ENCODE measurements around the gene STH. TPM values are rescaled to one million over a fixed set of nuclear protein-coding genes. Genes with fewer than 3 reads are reported as not detected.

Gene STH
- total RNA-seq, 2 donors from 2014 or later, result not detected

GRCh38 chr17:46023783-46024388 is 24.8 kb downstream of the STH start:
- TF ChIP-seq POLR2A (IDR thresholded peaks at IDR 0.05) (no peak), CTCF (IDR thresholded peaks at IDR 0.05) (no peak), POLR2AphosphoS5 (IDR thresholded peaks at IDR 0.05) (no peak)
- intact Hi-C loops (cut with DNase I), result no loop called here
- H3K27ac ChIP-seq, result no peak overlapping the region
- H3K4me3 ChIP-seq, result no peak overlapping the region
- H3K36me3 ChIP-seq, result no peaks in the 10 kb centered on the region
- no peaks in the 10 kb centered on the region for H3K27me3 ChIP-seq (replicated peaks; ENCODE audit: insufficient read depth)
- no peaks in the 10 kb centered on the region for H3K9me3 ChIP-seq
- no peaks in the 10 kb centered on the region for H3K4me1 ChIP-seq (replicated peaks)
- no peak for DNase-seq (ENCODE audit: low spot score)
- WGBS, result 84% methylated on average over 24 of the region's 24 CpGs

DNA sequence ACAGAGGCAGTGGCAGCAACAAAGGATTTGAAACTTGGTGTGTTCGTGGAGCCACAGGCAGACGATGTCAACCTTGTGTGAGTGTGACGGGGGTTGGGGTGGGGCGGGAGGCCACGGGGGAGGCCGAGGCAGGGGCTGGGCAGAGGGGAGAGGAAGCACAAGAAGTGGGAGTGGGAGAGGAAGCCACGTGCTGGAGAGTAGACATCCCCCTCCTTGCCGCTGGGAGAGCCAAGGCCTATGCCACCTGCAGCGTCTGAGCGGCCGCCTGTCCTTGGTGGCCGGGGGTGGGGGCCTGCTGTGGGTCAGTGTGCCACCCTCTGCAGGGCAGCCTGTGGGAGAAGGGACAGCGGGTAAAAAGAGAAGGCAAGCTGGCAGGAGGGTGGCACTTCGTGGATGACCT is 25.5 kb downstream of the STH start:
- Histone ChIP-seq H3K9me3 (no peaks in the 10 kb centered on the region), H3K4me3 (no peak overlapping the region), H3K36me3 (no peaks in the 10 kb centered on the region), H3K27ac (no peak overlapping the region), H3K4me1 (replicated peaks) (no peaks in the 10 kb centered on the region), H3K27me3 (replicated peaks; ENCODE audit: insufficient read depth) (no peaks in the 10 kb centered on the region)
- DNase-seq (ENCODE audit: low spot score), result no peak
- no peak for TF ChIP-seq POLR2AphosphoS5 (IDR thresholded peaks at IDR 0.05)
- no peak for TF ChIP-seq CTCF (IDR thresholded peaks at IDR 0.05)
- TF ChIP-seq POLR2A (IDR thresholded peaks at IDR 0.05), result no peak
- intact Hi-C loops (cut with DNase I), result no loop called here
- 83% methylated on average over 14 of the region's 14 CpGs for WGBS

DNA sequence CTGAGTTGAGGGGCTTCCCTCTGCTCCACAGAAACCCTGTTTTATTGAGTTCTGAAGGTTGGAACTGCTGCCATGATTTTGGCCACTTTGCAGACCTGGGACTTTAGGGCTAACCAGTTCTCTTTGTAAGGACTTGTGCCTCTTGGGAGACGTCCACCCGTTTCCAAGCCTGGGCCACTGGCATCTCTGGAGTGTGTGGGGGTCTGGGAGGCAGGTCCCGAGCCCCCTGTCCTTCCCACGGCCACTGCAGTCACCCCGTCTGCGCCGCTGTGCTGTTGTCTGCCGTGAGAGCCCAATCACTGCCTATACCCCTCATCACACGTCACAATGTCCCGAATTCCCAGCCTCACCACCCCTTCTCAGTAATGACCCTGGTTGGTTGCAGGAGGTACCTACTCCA is 26.0 kb downstream of the STH start:
- no peaks in the 10 kb centered on the region for H3K4me1 ChIP-seq (replicated peaks)
- H3K4me3 ChIP-seq, result no peak overlapping the region
- no peak overlapping the region for H3K27ac ChIP-seq
- intact Hi-C loops (cut with DNase I), result no loop called here
- no peak for TF ChIP-seq POLR2A (IDR thresholded peaks at IDR 0.05)
- TF ChIP-seq CTCF (IDR thresholded peaks at IDR 0.05), result no peak
- no peak for TF ChIP-seq POLR2AphosphoS5 (IDR thresholded peaks at IDR 0.05)
- no peaks in the 10 kb centered on the region for H3K36me3 ChIP-seq
- H3K9me3 ChIP-seq, result no peaks in the 10 kb centered on the region
- DNase-seq (ENCODE audit: low spot score), result no peak
- no peaks in the 10 kb centered on the region for H3K27me3 ChIP-seq (replicated peaks; ENCODE audit: insufficient read depth)
- 92% methylated on average over 10 of the region's 10 CpGs for WGBS

DNA sequence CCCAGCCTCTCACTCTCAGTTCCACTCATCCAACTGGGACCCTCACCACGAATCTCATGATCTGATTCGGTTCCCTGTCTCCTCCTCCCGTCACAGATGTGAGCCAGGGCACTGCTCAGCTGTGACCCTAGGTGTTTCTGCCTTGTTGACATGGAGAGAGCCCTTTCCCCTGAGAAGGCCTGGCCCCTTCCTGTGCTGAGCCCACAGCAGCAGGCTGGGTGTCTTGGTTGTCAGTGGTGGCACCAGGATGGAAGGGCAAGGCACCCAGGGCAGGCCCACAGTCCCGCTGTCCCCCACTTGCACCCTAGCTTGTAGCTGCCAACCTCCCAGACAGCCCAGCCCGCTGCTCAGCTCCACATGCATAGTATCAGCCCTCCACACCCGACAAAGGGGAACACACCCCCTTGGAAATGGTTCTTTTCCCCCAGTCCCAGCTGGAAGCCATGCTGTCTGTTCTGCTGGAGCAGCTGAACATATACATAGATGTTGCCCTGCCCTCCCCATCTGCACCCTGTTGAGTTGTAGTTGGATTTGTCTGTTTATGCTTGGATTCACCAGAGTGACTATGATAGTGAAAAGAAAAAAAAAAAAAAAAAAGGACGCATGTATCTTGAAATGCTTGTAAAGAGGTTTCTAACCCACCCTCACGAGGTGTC is 26.6 kb downstream of the STH start:
- Histone ChIP-seq H3K4me3 (no peak overlapping the region), H3K9me3 (no peaks in the 10 kb centered on the region), H3K27ac (no peak overlapping the region), H3K36me3 (no peaks in the 10 kb centered on the region), H3K4me1 (replicated peaks) (no peaks in the 10 kb centered on the region), H3K27me3 (replicated peaks; ENCODE audit: insufficient read depth) (no peaks in the 10 kb centered on the region)
- WGBS, result 80% methylated on average over 8 of the region's 8 CpGs
- TF ChIP-seq POLR2AphosphoS5 (IDR thresholded peaks at IDR 0.05) (no peak), CTCF (IDR thresholded peaks at IDR 0.05) (no peak)
- intact Hi-C loops (cut with DNase I), result no loop called here
- no peak for DNase-seq (ENCODE audit: low spot score)

All from prostate gland (tissue), 2 donors.